ENCODE results near the gene B3GNT4.
A peak's percentile ranks its signal among the peaks of the same experiment; 100 is the strongest.
"Not testable (repeated sequence)": the region's sequence is repeated elsewhere in the genome, so short reads cannot be mapped to it uniquely, and the experiment has no call there.

The B3GNT4 gene

GRCh38 chr12:122174155-122174845, 29.2 kb upstream of the B3GNT4 start, which contains the start of gene IL31:
Gene IL31 (minus strand): TSS chr12:122174221. CDS start chr12:122174172, 49 bp downstream.
- in situ Hi-C loops (cut with MboI; ENCODE audit: low sequenced_read_pairs), result no loop called here
- no peak for DNase-seq (ENCODE audit: low spot score in 2 of 2)
- H3K4me3 ChIP-seq, result no peak within 1 kb of the TSS
- H3K27me3 ChIP-seq (ENCODE audit: low read depth), result no peaks in the 10 kb centered on the region
- no peaks in the 10 kb centered on the region for H3K9me3 ChIP-seq
- no peaks in the 10 kb centered on the region for H3K36me3 ChIP-seq (replicated peaks)
- no peaks in the 10 kb centered on the region for H3K4me1 ChIP-seq

GRCh38 chr12:122176473-122176872, 27.0 kb upstream of the B3GNT4 start:
- H3K9me3 ChIP-seq; in situ Hi-C loops (cut with MboI; ENCODE audit: low sequenced_read_pairs); H3K27me3 ChIP-seq (ENCODE audit: low read depth); H3K36me3 ChIP-seq (replicated peaks); H3K4me1 ChIP-seq; H3K4me3 ChIP-seq; DNase-seq (ENCODE audit: low spot score in 2 of 2): not testable (repeated sequence)

GRCh38 chr12:122182887-122183587, 20.5 kb upstream of the B3GNT4 start, which contains the start of gene LRRC43:
Gene LRRC43 (plus strand): TSS chr12:122183123. CDS start chr12:122183145, 22 bp downstream.
- no peak within 1 kb of the TSS for H3K4me3 ChIP-seq
- no peaks in the 10 kb centered on the region for H3K4me1 ChIP-seq
- no peaks in the 10 kb centered on the region for H3K27me3 ChIP-seq (ENCODE audit: low read depth)
- in situ Hi-C loops (cut with MboI; ENCODE audit: low sequenced_read_pairs), result no loop called here
- no peak for DNase-seq (ENCODE audit: low spot score in 2 of 2)
- H3K36me3 ChIP-seq (replicated peaks), result no peaks in the 10 kb centered on the region
- H3K9me3 ChIP-seq, result no peaks in the 10 kb centered on the region

GRCh38 chr12:122183588-122183940, 19.9 kb upstream of the B3GNT4 start:
- Histone ChIP-seq H3K27me3 (ENCODE audit: low read depth) (no peaks in the 10 kb centered on the region), H3K4me1 (no peaks in the 10 kb centered on the region), H3K9me3 (no peaks in the 10 kb centered on the region), H3K4me3 (no peak overlapping the region), H3K36me3 (replicated peaks) (no peaks in the 10 kb centered on the region)
- in situ Hi-C loops (cut with MboI; ENCODE audit: low sequenced_read_pairs), result no loop called here
- no peak for DNase-seq (ENCODE audit: low spot score in 2 of 2)

- DNase-seq (ENCODE audit: low spot score in 2 of 2), result no peak
- no peaks in the 10 kb centered on the region for H3K27me3 ChIP-seq (ENCODE audit: low read depth)
- no peaks in the 10 kb centered on the region for H3K36me3 ChIP-seq (replicated peaks)
- in situ Hi-C loops (cut with MboI; ENCODE audit: low sequenced_read_pairs), result no loop called here
- H3K4me3 ChIP-seq, result no peak overlapping the region
- H3K4me1 ChIP-seq, result no peaks in the 10 kb centered on the region
- H3K9me3 ChIP-seq, result no peaks in the 10 kb centered on the region
These were observed 19.0 kb upstream of the B3GNT4 start for GRCh38 chr12:122184517-122184916.

GRCh38 chr12:122185079-122185478, 18.4 kb upstream of the B3GNT4 start:
- no peaks in the 10 kb centered on the region for H3K9me3 ChIP-seq
- no peak overlapping the region for H3K4me3 ChIP-seq
- in situ Hi-C loops (cut with MboI; ENCODE audit: low sequenced_read_pairs), result no loop called here

GRCh38 chr12:122185494-122186082, 17.9 kb upstream of the B3GNT4 start:
- Histone ChIP-seq H3K9me3 (no peaks in the 10 kb centered on the region), H3K4me3 (no peak overlapping the region), H3K4me1 (no peaks in the 10 kb centered on the region), H3K27me3 (ENCODE audit: low read depth) (no peaks in the 10 kb centered on the region), H3K36me3 (replicated peaks) (no peaks in the 10 kb centered on the region)
- no peak for DNase-seq (ENCODE audit: low spot score in 2 of 2)
- in situ Hi-C loops (cut with MboI; ENCODE audit: low sequenced_read_pairs), result no loop called here

More at GRCh38 chr12:122185079-122185478, 18.4 kb upstream of the B3GNT4 start:
- Histone ChIP-seq H3K27me3 (ENCODE audit: low read depth) (no peaks in the 10 kb centered on the region), H3K4me1 (no peaks in the 10 kb centered on the region), H3K36me3 (replicated peaks) (no peaks in the 10 kb centered on the region)
- DNase-seq (ENCODE audit: low spot score in 2 of 2), result no peak

GRCh38 chr12:122187466-122187865, 16.0 kb upstream of the B3GNT4 start:
- no peak overlapping the region for H3K4me3 ChIP-seq
- H3K9me3 ChIP-seq, result no peaks in the 10 kb centered on the region
- H3K36me3 ChIP-seq (replicated peaks), result no peaks in the 10 kb centered on the region
- no peak for DNase-seq (ENCODE audit: low spot score in 2 of 2)
- in situ Hi-C loops (cut with MboI; ENCODE audit: low sequenced_read_pairs), result no loop called here
- no peaks in the 10 kb centered on the region for H3K4me1 ChIP-seq
- no peaks in the 10 kb centered on the region for H3K27me3 ChIP-seq (ENCODE audit: low read depth)

- Histone ChIP-seq H3K9me3 (no peaks in the 10 kb centered on the region), H3K36me3 (replicated peaks) (no peaks in the 10 kb centered on the region), H3K4me3 (no peak overlapping the region), H3K4me1 (no peaks in the 10 kb centered on the region), H3K27me3 (ENCODE audit: low read depth) (no peaks in the 10 kb centered on the region)
- in situ Hi-C loops (cut with MboI; ENCODE audit: low sequenced_read_pairs), result loop anchor here (10.0 kb wide), 1 partner anchor 135 kb away; no protein-coding TSS in a partner anchor
- no peak for DNase-seq (ENCODE audit: low spot score in 2 of 2)
These were observed 13.7 kb upstream of the B3GNT4 start for GRCh38 chr12:122189626-122190475.

GRCh38 chr12:122190842-122191668, 12.5 kb upstream of the B3GNT4 start:
- Histone ChIP-seq H3K9me3 (0 out of 2 replicates have a peak, but pooled peaks cover 3% of the 10 kb centered on the region), H3K4me1 (no peaks in the 10 kb centered on the region), H3K4me3 (no peak overlapping the region), H3K36me3 (replicated peaks) (no peaks in the 10 kb centered on the region), H3K27me3 (ENCODE audit: low read depth) (no peaks in the 10 kb centered on the region)
- in situ Hi-C loops (cut with MboI; ENCODE audit: low sequenced_read_pairs), result loop anchor here (10.0 kb wide), 1 partner anchor 136 kb away; no protein-coding TSS in a partner anchor
- DNase-seq (ENCODE audit: low spot score in 2 of 2), result peak; percentile 57 to 85

- DNase-seq (ENCODE audit: low spot score in 2 of 2), result no peak
- Histone ChIP-seq H3K4me1 (no peaks in the 10 kb centered on the region), H3K9me3 (0 out of 2 replicates have a peak, but pooled peaks cover 3% of the 10 kb centered on the region), H3K4me3 (no peak overlapping the region), H3K36me3 (replicated peaks) (no peaks in the 10 kb centered on the region), H3K27me3 (ENCODE audit: low read depth) (no peaks in the 10 kb centered on the region)
- in situ Hi-C loops (cut with MboI; ENCODE audit: low sequenced_read_pairs), result loop anchor here (10.0 kb wide), 1 partner anchor 138 kb away; no protein-coding TSS in a partner anchor
These were observed 11.1 kb upstream of the B3GNT4 start for GRCh38 chr12:122192441-122192840.

GRCh38 chr12:122194804-122195203, 8.7 kb upstream of the B3GNT4 start:
- H3K27me3 ChIP-seq (ENCODE audit: low read depth), result no peaks in the 10 kb centered on the region
- H3K4me1 ChIP-seq, result no peaks in the 10 kb centered on the region
- 0 out of 2 replicates have a peak, but pooled peaks cover 3% of the 10 kb centered on the region for H3K9me3 ChIP-seq
- in situ Hi-C loops (cut with MboI; ENCODE audit: low sequenced_read_pairs), result loop anchor here (10.0 kb wide), 1 partner anchor 140 kb away; no protein-coding TSS in a partner anchor
- H3K4me3 ChIP-seq, result no peak overlapping the region
- no peak for DNase-seq (ENCODE audit: low spot score in 2 of 2)
- H3K36me3 ChIP-seq (replicated peaks), result no peaks in the 10 kb centered on the region

Measured in HAP-1 (cell line).